Right lobe of liver (tissue), 4 donors: ENCODE results near the gene GAB1.

Source experiments
- POLR2A ChIP-seq: fragments of 450-650 bp; IDR thresholded peaks from one replicate; pipeline ENCODE4 v1.6.1; 2017; ENCODE audit warnings: antibody characterized with exemption, mild to moderate bottlenecking
- TF ChIP-seq, protein P1 (sequence below), 4 donors: fragments of 200-600 bp in 3 of 4; fragments of 450-650 bp in 1 of 4; IDR thresholded peaks; one replicate each; pipeline versions ENCODE4 v1.5.1 to v1.8.0; 2016 to 2022; ENCODE audit warnings: antibody characterized with exemption in 4 of 4, mild to moderate bottlenecking in 2 of 4
- donor health status: DM: no; HTN: no; CAD: no.
- donor health status: DM: no; HTN: no; CAD: no.
- donor health status: DM: no; HTN: yes; CAD: no.

DNA sequence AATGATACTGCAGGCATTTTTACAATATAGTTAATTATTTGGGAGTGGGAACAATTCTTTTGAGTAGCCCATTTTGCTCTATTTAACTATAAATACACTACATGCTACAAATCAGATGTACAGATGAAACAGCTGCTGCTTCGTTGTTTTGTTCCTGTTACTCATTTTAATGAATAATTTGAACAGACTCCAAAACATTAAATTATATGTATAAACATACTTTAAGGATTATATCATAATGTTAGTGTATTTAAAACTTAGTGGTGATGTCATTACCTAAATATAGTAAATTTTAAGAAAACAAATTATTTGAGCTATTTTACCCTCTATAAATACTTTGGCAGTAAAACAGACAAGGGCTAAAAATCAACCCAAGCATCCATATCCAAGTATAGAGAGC is 60.7 kb downstream of the GAB1 start:
- TF ChIP-seq, protein P1, sequence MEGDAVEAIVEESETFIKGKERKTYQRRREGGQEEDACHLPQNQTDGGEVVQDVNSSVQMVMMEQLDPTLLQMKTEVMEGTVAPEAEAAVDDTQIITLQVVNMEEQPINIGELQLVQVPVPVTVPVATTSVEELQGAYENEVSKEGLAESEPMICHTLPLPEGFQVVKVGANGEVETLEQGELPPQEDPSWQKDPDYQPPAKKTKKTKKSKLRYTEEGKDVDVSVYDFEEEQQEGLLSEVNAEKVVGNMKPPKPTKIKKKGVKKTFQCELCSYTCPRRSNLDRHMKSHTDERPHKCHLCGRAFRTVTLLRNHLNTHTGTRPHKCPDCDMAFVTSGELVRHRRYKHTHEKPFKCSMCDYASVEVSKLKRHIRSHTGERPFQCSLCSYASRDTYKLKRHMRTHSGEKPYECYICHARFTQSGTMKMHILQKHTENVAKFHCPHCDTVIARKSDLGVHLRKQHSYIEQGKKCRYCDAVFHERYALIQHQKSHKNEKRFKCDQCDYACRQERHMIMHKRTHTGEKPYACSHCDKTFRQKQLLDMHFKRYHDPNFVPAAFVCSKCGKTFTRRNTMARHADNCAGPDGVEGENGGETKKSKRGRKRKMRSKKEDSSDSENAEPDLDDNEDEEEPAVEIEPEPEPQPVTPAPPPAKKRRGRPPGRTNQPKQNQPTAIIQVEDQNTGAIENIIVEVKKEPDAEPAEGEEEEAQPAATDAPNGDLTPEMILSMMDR (IDR thresholded peaks at IDR 0.05), result no peak
- TF ChIP-seq POLR2A, result no peak
